ENCODE data around the gene MAP1LC3B2.

Gene MAP1LC3B2

DNA sequence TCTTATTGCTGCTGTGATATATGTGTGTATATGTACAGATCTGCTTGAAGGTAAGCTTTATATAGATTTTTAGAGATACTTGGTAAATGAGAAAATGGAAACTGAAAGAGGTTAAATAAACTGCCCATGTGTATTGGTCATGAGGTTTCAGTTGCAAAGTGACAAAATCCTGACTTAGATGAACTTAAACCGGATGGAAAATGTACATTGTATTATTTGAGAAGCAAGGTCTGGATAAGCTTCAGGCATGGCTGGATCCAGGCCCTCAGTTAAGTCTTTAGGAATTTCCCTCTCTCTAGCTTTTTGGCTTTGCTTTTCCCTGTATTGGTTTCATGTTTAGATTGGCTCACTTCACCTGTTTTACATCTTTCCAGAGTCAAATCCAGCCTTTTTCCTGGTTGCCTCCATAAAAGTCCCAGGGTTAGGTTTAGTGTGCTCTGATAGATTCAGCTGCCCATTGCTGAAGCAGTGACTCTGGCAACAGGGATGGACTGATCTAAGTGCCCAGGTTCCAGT is 21.0 kb upstream of the MAP1LC3B2 start:
- DNase-seq: no peak

GRCh38 chr12:116538682-116539305 is 20.4 kb upstream of the MAP1LC3B2 start:
- DNase-seq: no peak

DNA sequence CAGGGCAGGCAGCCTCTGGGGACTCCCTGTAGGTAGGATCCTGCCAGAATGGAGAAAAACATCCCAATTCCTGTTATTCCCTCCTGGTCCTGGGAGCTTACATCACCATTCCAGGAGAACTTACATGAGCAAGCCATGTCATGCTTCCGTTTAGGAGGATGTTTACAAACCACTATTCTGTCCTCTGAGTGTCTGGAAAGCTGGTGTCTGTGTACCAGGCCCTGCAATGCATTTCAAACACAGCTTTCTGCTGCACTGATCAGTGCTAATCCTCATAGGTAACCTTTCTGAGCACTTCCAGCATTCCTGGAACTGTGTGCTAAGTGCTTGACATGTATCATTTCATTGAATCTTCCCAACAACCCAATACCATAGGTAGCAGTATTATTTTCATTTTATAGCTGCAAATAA is 19.8 kb upstream of the MAP1LC3B2 start:
- DNase-seq: no peak

DNA sequence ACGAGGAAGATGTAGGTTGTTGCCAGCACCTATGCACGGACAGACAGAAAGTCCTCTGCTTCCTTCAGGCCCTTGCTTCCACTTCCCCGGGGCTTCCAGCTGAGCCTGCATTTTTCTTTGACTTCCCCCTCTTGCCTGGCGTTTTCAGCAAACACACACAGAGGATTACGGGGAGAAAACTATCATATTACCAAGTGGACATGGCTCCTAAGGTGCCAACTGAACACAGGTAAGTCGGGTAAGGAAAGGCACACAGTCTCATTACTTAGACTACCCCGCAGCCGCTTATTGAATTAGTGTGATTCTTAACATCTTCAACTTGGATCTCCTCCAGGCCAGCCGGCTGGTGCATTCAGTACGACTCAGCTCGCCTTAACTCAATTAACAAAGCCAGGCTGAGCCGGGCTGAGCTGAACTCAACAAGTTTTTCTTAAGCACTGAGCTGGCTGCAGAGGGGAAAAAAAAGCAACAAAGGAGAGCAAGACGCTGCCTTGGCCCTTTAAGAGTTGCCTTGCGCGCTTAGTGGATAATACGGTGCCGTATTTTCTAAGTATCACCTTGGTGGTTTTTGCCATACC is 19.2 kb upstream of the MAP1LC3B2 start:
- no peak for DNase-seq

GRCh38 chr12:116540622-116541152 is 18.5 kb upstream of the MAP1LC3B2 start:
- no peak for DNase-seq

DNA sequence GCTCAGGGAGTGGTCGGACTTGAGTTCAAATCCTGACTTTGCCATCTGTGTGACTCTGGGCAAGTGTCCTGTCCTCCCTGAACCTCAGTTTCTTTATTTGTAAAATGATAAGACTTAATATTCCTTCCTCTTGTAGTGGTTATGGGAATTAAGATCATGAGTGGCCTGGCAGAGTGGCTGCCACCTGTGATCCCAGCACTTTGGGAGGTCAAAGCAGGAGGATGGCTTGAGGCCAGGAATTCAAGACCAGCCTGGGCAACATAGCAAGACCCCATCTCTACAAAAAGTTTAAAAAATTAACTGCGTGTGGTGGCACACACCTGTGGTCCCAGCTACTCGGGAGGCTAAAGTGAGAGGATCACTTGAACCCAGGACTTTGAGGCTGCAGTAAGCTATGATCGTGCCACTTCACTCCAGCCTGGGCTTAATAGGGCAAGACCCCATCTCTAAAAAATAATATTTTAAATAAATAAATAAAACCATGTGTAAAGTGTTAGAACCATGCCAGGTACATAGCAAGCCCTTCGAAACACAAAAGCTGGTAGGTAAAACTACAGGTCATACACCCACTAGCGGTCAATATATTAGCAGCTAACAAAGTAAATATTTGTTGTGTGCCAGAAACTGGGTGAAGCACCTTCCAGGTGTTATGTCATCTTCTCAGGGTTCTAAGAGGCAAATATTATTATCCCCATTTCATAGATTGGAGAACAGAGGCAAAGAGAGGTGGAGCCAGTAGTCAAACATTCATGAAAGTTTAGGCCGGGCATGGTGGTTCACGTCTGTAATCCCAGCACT is 17.4 kb upstream of the MAP1LC3B2 start:
- DNase-seq: no peak

DNA sequence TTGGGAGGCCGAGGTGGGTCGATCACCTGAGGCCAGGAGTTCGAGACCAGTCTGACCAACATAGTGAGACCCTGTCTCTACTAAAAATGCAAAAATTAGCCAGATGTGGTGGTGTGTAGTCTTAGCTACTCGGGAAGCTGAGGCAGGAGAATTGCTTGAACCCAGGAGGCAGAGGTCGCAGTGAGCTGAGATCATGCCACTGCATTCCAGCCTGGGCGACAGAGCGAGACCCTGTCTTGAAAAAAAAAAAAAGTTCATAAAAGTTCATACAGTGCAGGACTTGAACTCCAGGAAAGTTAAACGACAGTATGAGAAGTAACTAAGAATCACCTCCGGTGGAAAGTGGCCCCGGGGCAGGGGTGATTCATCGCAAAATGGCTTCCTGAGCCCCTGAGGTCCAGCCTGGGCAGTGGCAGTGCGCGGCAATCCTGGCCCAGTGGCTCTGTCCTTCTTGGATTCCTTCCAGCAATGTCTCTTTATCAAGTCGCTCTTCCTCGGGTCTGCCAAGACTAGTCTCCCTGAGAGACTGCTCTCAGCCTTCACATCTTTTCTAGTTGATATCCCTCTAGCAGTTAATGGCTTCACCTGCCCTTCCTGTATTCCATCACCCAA is 16.7 kb upstream of the MAP1LC3B2 start:
- DNase-seq: no peak

GRCh38 chr12:116544656-116545055 is 14.5 kb upstream of the MAP1LC3B2 start:
- DNase-seq: no peak

- no peak for DNase-seq
Observed at GRCh38 chr12:116545144-116545543, 14.0 kb upstream of the MAP1LC3B2 start.

DNA sequence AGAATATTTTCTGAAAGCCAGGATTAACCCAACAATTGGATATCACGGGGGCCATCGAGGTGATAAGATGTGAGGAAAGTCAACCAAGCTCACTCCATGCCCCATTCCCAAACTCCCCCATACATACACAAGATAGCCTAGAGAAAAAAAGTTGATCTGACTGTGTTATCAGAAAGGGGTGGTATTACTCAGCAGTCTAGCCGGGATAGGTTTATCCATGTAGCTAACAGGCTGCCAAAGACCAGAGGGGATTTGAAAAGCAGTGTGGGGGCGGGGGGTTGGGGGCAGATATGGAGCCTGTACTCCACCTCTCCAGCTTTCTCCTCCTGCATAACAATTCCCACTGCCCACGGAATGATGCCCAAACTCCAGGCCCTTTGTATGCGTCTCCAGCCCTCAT is 13.2 kb upstream of the MAP1LC3B2 start:
- DNase-seq: no peak

GRCh38 chr12:116547955-116548501 is 11.2 kb upstream of the MAP1LC3B2 start:
- no peak for DNase-seq

DNA sequence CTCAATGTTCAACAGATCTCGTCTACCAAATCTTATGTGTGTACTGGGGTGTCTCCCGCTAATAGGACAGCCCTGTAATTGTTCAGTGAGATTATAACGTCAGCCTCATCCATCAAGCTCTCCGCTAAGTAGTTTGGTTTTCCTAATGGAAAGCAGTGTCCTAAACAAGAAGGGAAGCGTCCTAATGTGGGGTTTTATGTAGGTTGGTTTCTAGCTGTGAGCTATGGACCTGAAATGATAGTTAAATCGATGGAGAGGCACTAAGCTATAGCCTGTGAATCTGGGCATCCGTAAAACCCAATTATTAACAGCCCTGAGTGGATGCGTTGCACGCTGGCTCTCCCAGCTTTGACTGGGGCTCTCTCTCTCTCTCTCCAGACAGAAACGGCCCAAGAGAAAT is 9.2 kb upstream of the MAP1LC3B2 start:
- DNase-seq: no peak

DNA sequence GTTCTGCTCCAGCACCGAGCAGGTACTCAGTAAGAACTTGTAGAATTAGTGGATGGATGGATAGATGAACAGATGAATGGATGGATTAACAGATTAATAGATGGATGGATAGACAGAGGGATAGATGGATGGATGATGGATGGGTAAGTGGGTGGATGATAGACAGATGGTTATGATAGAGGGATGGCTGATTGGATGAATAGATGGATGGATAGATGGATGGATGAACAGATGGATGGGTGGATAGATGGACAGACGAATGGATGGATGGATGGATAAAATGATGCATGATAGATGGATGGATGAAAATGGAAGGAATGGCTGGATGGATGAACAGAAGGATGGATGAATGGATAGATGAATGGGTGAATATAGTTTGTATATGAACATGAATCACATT is 8.0 kb upstream of the MAP1LC3B2 start:
- DNase-seq: no peak

DNA sequence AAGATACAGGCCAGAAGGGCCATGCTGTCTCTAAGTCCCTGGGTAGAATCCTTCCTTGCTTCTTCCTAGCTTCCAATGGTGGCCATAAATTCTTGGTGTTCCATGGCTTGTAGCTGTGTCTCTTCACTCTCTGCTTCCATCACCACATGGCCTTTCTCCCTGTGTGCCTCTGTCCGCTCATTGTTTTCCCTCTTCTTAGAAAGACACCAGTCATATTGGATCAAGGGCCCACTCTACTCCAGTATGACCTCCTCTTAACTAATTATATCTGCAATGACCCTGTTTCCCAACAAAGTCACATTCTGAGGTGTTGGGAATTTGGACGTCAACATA is 7.6 kb upstream of the MAP1LC3B2 start:
- DNase-seq: no peak

- no peak for DNase-seq
Observed at GRCh38 chr12:116551952-116552772, 7.0 kb upstream of the MAP1LC3B2 start.

GRCh38 chr12:116552773-116553373 is 6.3 kb upstream of the MAP1LC3B2 start:
- DNase-seq: no peak

DNA sequence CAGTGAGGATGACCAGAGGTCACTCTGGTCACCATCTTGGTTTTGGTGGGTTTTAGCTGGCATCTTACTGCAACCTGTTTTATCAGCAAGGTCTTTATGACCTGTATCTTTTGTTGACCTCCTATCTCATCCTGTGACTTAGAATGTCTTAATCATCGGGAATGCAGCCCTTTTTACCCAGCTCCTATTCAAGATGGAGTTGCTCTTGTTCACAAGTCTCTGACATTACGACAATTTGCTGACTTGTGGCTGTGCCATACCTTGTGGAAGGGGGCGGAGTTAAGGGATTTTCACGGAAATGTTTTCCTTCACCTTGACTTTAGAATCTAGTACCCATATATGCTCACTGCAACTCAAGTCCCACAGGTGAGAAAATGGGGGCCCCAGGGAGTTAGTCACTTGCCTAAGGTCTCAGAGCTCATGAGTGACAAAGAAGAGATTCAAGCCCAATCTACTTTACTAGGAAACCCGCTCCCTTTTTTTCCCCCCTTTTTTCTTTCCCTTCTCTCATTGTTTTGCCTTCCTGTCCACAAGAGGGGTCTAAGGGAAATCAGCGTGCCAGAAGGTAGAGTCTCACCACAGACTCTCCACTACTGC is 2.7 kb upstream of the MAP1LC3B2 start:
- no peak for DNase-seq

DNA sequence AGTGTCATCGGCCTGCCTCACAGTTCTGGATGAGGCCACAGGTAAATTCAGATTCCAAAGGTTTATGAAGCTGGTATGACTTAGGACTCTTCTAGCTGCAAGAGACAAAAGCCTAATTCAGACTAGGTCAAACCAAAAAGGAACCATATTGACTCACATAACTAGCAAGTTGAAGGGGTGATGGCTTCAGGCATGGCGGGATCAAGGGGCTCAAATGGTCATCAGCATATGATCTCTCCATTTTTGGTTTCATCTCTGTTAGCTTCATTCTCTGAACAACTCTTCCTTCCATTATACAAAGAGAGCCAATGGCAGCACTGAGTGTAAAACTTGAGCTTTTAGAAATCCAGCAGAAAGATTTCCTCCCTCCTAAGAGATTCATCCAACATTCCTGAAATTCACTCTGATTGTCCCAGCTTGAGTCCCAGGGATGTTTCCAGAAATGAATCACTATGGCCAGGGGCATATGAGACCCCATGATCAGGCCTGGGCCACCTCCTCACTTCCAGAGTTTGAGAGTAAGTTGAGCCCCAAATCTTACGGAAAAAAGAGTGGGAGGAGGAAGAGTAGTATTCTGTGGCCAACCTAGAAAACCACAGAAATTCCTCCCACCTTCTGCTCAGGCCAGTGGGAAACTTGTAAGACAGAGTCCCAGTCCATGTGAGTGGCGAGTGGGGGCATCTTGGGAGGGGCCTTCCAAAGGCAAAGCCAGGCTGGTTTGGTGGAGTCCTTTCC is 2.0 kb upstream of the MAP1LC3B2 start:
- no peak for DNase-seq

DNA sequence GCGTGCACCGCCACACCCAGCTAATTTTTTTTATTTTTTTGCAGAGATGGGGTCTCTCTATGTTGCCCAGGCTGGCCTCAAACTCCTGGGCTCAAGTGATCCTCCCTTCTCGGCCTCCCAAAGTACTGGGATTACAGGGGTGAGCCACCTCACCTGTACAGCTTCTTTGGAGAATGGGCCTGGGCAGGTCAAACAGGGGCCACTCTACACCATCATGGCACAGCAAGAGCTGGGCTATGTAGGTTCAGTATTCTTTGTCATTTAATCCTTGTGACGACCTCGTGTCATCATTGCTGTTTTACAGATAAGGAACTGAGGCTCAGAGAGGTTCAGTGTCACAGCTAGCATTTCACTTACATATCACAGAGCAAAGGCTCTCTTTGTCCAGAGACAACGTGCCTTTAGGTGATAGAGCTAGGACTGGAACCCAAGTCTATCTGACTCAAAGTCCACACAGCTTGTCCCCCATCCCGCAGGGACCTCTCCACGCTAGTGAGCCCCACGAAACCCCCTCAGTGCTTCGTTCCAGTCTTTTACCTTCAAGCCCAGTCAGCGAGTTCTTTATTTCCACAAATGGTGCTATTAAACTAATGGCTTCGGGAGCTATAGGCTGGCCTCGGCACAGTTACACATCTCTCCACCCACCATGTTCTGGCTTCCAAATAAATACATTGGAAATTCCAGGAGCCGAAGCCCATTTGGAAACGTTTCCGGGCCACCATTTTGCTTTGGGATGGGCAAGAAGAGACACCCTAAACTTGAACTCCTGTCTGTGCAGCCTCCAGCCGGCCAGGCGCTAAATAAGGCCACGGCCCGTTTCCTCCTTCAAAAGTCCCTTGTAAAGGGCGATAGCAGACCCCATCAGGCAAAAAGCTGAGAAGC is 660 bp upstream of the MAP1LC3B2 start:
- no peak for DNase-seq

Data from activated naive CD4-positive, alpha-beta T cell treated with anti-CD3 and anti-CD28 coated beads, Interleukin-2, amount 50 U/mL, for 16 hours (primary cell).